Cerebellar nuclear complex (tissue), 1 donor: Measurements from ENCODE around the gene IMPG2.
"Not testable (repeated sequence)": the region's sequence is repeated elsewhere in the genome, so short reads cannot be mapped to it uniquely, and the experiment has no call there.

Experiments used
- DNase-seq, 2 experiments: peaks; one replicate each; lab custom pipeline; 2025; lab: John Stamatoyannopoulos, UW

The IMPG2 gene

DNA sequence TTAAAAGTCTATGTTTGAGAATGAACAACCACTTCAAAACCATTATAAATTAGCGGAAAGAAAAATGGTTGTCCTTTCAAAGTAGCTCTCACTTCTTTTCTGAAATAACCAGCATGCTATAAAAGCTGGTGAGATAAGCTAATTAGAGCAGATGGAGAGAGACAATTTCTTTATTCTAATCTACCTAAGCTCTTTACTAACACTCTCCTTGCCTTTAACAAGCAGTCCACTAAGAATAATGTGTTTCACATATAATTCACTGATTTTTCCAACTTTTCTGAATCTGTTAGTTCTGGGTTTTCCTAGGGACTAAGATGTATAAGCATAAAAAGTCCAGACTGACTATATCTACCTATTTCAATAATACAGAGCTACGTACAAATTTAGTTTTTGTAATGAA, at the start of gene IMPG2:
Gene IMPG2 (minus strand): TSS at position 101 of the 400 bp plus-strand sequence. CDS start 203 bp downstream, outside the sequence.
- no peak for DNase-seq

DNA sequence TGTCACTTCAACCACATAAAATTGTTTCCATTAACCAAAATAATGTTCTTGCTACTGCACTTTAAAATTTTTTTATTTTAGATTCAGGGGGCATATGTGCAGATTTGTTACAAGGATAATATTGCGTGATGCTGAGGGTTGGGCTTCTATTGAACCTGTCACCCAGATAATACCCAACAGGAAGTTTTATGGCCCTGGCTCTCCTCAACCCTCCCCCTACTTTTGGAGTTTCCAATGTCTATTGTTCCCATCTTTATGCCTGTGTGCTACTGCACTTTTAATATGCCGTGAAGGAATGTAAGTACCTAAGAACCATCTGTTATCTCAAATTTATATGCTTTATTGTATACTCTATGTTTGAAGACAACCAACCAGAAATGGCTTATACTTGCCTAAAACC, 42.0 kb upstream of the IMPG2 start:
- no peak for DNase-seq

DNA sequence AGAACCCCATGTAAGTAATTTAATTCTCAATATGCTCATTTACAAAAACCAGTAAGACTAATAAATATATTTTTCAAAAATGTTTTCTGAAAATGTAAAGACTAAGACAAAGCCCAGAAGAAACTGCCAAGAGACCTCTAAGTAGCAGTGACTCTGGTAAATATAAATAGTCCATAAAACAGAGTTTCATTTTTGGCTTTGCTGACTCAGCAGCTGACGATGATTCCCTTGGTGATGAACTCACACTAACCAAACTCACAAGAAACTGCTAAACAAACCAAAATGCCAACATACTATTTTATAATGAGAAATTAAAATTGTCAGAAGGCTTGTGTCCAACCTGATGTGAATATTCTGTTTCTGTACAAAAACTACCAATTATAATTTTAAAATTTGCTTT, 31.5 kb upstream of the IMPG2 start:
- no peak for DNase-seq

DNA sequence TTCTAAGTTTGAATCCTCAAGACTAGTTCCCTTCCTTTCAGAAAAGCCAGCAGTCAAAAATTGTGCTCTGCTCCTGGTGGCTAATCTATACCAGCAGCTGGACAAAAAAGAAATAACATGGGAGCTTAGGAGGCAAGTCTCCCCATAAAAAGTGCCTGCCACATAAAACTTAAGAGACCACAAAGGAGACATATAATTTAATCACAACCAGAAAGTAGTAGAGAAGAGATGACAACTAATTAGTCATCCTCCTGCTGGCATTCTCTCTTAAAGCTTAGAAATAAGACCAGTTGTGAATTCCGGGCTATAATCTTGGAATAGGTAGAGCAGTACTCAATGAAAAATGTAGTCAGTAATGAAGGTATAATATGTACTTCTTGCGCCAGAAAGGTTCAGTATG, 20.2 kb upstream of the IMPG2 start:
- DNase-seq: no peak

DNA sequence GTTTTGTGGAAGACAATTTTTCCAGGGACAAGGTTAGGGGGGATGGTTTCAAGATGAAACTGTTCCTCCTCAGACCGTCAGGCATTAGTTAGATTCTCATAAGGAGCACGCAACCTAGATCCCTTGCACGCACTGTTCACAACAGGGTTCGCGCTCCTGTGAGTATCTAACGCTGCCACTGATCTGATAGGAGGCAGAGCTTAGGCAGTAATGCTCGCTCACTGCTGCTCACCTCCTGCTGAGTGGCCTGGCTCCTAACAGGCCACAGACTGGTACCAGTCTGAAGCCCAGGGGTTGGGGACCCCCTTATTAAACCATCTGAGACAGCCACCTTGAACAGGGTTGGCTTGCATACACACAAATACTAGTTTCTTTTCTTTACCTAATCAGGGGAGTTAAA, 13.5 kb upstream of the IMPG2 start:
- no peak for DNase-seq

DNA sequence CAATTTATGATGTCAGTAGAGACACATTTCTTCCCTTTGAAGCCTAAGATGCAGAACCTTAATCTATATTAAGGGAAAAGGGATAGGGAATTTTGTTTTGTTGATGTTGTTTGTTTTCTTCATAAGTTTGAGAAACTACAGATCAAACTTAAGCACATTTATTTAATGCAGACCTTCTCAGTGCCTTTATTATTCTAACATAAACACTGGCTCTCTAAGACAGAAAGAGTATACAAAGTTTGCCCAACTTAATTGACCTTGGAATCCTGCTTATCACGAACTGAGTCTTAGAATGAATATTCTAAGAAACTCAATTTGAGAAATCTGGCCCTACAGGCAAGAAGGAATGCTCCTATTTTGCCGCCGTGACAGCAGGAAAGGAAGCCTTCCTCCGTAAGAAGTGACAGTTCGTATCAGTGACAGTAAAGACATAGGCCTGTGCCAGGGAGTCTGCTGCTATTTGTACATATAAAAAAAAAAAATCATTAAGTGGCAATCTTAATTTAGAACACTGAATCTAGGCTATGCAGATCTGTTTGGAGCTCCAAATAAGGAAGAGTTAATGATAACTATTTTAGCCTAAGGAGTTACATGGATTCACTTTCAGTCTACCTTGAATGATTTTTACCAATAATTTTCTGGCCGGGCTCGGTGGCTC, 8.8 kb upstream of the IMPG2 start:
- DNase-seq: no peak

DNA sequence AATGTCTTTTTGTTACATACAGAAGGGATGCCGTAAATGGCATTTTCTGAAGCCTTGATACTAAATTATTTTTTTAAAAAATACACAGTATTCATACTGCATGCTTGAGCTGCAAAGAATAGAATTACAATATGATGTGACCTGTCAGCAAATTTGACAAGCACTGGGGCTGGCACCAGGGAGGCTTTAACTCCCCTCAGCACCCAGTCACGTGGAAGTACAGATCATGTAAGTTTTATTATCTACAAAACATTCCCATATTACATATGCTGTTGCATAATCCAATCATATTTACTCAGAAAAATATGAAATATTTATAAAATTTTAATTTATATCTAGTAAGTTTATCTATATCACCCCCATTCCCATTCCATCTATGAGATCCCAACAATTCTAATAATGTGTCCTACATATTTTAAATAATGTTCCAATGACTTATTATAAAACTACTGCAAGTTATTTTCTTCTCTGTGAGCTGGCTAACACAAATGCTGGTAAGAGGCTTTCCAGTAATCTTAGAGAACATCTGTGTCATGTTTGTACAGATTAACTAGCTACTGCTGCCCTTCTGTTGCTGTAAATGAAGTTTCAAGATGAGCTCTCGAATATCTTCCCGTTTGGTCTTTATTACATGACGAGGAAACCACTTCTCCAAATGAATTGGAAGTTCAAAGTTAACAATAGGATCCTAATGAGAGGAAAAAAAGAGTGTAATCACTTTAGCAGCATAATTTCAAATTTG, 5.2 kb upstream of the IMPG2 start:
- no peak for DNase-seq

DNA sequence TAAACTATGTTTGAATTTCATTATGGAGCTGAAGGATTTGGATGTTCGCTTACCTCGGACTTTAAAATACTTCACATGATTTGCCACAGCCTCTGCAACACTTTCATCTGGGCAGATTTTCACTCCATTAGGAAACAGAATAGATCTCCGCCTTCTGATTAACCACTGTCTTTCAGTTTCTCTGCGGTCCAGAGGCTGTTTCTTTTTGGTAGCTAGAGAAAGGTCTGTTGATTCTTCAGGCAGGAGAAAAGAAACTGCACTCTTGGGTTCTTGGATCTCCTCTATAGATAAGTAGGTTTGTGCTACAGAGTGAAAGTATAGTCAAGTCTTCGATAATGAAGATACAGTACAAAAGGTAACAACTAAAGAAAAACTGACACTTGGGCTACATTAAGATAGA, 844 bp downstream of the IMPG2 start:
- no peak for DNase-seq

DNA sequence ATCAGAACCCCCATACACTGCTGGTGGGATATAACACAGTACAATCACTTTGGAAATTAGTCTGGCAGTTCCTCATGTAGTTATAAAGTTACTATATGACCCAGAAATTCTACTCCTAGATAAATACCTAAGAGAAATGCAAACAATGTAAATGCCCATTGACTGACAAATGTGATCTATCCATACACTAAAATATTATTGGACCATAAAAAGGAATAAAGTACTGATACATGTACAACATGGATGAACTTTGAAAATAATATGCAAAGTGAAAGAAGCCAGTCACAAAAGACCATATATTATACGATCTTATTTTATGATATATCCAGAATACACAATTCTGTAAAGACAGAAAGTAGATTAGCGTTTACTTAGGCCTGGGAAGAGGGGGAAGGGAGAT, 7.8 kb downstream of the IMPG2 start:
- no peak for DNase-seq

DNA sequence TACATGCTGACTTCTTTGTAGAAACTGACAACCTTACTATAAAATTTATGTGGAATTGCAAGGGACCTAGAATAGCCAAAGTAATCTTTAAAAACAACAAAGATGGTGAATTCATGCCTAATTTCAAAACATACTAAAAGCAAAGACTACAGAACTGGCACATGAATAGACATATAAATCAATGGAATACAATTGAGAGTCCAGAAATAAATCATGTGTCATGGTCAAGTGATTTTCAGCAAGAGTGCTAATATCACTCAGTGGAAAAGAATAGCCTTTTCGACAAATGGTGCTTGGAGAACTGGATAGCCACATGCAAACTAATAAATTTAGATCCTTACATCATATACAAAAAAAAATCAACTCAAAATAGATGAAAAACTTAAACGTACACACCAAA, 8.7 kb downstream of the IMPG2 start:
- DNase-seq: no peak

DNA sequence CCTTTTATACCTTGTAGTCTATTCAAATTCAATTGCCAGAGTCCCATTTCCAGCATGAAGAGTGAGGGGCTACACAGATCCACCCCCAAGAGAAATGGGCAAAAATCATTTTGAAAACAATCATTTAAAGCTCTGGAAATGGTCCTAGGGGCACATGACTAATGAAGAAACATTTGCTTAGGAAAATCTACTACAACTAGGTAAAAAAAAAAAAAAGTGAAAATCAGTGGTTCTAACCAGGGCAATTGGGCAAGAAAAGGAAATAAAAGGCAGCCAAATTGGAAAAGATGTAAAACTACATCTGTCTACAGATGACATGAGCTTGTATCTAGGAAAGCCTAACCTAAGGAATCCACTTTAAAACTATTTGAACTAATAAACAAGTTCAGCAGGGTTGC, 9.4 kb downstream of the IMPG2 start:
- no peak for DNase-seq

DNA sequence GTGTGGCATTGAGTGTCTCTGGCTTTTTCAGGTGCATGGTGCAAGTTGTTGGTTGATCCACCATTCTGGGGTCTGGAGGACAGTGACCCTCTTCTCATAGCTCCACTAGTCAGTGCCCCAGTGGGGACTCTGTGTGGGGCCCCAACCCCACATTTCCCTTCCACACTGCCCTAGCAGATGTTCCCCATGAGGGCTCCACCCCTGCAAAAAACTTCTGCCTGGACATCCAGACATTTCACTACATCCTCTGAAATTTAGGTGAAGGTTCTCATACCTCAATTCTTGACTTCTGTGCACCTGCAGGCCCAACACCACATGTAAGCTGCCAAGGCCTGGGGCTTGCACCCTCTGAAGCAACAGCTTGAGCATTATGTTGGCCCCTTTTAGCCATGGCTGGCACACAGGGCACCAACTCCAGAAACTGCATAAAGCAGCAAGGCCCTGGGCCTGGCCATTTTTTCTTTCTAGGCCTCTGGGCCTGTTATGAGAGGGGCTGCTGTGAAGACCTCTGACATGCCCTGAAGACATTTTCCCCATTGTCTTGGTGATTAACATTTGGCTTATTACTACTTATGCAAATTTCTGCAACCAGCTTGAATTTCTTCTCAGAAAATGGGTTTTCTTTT, 12.1 kb downstream of the IMPG2 start:
- not testable (repeated sequence) for DNase-seq

DNA sequence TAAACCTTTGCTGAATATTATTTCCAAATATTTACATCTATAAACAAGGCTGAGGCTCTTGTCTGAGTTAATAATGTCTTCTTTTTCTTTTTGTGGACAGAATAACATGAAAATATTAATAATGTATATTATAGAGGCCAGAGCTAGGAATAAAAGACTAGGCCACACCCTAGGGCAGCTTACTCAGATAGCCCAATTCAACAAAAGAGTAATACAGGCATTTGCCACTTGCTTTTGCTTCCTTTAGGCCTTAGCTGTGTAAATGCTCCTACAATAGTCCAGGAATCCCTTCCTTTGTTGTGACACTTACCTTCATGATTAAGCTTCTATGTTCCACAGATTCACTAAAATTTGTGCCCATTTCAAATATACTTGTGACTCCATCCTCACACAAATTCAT, 16.5 kb downstream of the IMPG2 start:
- no peak for DNase-seq

DNA sequence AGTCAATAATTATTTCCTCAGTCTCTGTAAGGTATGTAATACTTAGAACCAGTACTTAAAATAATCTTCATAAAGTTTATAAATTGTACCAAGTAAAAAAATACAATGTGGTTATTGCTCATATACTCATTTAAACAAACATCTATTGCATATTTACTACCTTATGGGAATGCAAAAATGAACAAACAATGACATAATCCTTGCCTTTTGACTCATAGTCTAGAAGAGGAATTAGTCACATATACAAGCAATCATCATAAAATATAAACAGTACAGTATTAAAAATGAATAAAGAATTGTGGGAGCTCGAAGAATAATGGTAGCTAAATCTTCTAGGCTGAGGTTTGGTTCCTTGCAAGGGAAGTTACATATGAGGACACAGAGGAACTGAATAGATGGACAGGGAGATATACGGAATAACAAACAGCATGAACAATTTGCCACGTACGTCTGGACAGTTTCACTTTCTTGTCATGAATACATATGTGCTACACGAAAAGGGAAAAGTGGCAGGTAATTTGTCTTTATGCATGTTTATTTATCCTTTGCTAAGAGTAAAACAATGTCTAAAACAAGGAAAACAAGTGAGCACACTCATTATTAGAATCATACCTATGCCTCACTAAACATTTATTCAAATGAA, 17.2 kb downstream of the IMPG2 start:
- no peak for DNase-seq

DNA sequence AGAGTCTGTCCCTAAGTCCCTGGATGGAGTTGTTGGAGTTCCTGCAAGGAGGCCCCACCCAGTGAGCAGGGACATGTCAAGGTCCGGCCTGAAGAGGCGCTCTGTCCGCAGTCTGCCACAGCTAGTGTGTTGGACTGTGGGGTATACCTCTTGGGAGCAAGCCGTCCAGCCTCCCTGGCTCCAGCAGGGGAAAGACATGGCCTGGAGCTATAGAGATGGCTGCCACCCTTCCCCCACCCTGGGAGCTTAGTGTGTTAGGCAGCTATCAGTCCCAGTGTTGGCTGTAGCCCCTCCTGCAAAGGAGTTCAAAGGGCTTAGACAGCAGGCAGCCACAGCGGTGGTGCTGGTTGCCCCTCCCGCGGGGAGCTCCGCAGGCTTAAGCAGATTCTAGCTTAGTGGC, 20.3 kb downstream of the IMPG2 start:
- no peak for DNase-seq

DNA sequence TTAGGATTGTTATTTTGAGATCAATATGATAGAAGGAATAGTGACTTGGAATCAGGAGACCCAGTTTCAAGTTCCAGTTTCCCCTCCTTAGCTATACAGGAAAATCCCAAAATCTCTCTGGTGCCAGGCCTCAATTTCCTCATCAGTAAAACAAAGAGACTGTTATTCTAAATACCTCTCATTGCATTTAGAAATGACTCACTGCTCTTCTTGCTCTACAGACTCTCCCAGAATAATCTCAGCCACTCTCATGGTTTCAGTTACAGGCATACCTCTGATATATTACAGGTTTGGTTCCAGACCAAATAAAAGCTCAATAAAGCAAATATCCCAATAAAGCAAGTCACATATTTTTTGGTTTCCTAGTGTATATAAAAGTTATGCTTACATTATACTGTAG, 28.3 kb downstream of the IMPG2 start:
- no peak for DNase-seq

DNA sequence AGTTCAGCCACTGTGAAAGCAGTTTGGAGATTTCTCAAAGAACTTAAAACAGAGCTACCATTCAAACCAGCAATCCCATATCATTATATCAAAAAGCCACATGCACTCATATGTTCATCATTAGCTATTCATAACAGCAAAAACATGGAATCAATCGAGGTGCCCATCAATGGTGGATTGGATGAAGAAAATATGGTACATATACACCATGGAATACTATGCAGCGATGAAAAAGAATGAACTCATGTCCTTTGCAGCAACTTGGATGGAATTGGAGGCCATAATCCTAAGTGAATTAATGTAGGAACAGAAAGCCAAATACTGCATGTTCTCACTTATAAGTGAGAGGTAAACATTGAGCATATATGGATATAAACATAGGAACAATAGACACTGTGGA, 32.1 kb downstream of the IMPG2 start:
- no peak for DNase-seq

DNA sequence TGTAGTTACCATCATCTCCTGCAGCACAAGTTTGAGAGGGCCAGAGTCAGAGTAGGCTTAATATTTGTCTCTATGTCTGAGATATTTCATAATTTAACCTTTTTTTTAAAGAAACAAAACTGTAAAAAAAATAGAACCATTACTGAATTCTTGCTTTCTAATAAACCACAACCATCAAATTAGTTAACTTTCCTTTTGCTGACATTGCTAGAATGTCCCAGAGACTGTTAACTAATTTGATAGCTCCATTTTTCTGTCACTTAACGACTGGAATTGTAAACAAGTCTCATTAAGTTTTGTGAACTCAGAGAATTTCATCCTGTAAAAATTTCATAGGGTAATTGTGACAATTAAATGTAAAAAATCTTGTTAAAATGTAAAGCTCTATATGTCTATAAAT, 35.6 kb downstream of the IMPG2 start:
- no peak for DNase-seq

DNA sequence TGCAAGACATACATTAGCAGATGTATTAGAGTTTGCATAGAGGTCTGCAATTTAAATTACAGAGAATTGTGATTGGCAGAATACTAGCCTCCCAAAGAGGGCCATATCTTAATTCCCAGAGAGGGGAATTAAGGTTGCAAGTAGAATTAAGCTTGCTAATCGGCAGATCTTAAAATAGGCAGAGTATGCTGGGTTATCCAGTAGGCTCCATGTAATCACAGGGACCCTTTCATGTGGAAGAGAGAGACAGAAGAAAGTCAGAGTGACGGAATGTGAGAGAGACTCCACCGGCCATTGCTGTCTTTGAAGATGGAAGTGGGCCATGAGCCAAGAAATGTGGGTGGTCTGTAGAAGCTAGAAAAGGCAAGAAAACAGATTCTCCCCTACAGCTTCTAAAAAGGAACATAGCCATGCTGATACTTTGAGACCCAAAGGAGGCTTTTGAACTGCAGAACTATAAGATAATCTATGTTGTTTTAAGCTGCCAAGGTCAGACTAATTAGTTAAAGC, 38.8 kb downstream of the IMPG2 start:
- DNase-seq: no peak

DNA sequence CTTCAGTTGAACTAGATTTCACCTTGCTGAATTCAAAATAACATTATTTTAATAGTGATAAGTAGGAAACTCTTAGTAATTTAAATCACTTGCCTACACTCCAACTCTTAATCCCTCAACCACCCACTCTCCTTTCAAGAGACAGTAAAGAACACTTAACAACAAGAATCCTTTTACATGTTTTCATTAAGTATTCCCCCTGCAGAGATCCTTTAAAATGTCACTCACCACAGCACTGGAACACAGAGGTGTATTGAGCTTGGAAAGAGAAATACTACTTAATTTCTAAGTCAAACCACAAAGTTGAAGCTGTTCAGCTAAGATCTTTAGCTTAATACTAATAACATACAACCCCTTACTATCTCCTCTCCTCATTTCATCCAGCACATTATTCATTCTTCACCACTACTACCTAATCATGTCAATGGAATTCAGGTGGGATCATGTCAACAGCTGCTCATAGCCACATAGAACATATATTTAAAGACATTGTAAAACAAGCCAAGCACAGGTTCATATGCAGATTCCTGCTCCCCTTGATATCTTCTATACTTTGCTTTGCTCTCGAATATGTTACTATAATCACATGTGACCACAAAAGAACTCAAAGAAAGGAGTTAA, 40.5 kb downstream of the IMPG2 start:
- DNase-seq: no peak

DNA sequence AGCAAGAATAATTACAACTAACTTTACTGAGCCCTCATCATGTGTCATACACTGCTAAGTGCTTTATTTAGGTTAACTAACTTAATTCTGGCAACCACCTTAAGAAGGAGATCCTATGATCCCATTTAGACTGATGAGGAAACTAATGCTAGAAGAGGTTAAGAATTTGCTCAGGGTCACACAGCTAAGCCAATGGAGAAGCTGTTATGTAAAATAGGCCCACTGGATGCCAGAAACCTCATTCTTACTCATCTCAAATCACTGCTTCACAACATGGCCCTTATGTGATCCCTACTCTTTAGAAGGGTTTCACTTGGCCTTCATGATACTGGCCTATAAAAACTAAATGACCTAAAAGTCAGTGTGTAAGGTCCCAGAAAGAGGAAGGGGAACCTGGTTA, 41.2 kb downstream of the IMPG2 start:
- DNase-seq: no peak

DNA sequence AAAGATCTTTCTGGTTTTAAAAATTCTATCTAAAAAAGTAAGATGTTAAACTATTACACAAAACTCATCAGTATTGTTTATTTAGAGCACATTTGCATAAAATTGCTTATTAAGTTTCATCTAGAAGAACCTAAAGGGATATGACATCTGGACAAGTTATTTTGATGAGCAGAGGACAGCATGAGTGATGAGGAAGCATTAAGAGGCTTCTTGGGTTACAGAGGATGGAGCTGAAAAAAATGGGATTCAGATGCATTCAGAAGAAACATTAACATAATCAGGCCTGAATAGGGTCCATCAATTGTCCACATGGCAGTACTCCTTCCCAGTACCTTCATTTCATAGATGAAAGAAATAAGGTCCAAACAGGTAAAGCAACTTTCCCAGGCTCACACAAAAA, 41.6 kb downstream of the IMPG2 start:
- DNase-seq: no peak
